Medulla oblongata (tissue), 1 donor: ENCODE results near the gene HBEGF.

Experiments
- DNase-seq: peaks from one replicate; pipeline ENCODE4 v3.0.0-alpha.2; 2015; ENCODE audit errors: extremely low spot score

Gene HBEGF

GRCh38 chr5:140302786-140303639 is 43.4 kb downstream of the HBEGF start, which contains the start of gene PFDN1:
Gene PFDN1, minus strand, starts transcription at chr5:140303101. Its CDS starts 28 bp downstream, at chr5:140303073.
- peak; percentile 98 for DNase-seq

GRCh38 chr5:140301136-140301535 is 45.3 kb downstream of the HBEGF start:
- no peak for DNase-seq

- DNase-seq = no peak
Observed at GRCh38 chr5:140299056-140299455, 47.3 kb downstream of the HBEGF start.

GRCh38 chr5:140298183-140298601 is 48.2 kb downstream of the HBEGF start:
- DNase-seq = no peak

- DNase-seq = no peak
Observed at GRCh38 chr5:140297283-140297682, 49.1 kb downstream of the HBEGF start.

- DNase-seq = no peak
Observed at GRCh38 chr5:140296289-140296688, 50.1 kb downstream of the HBEGF start.

GRCh38 chr5:140295414-140295813 is 51.0 kb downstream of the HBEGF start:
- peak; percentile 39 for DNase-seq

- no peak for DNase-seq
Observed at GRCh38 chr5:140294753-140295152, 51.6 kb downstream of the HBEGF start.

- DNase-seq = peak; percentile 27
Observed at GRCh38 chr5:140293849-140294100, 52.6 kb downstream of the HBEGF start.

- peak; percentile 45 for DNase-seq
Observed at GRCh38 chr5:140293091-140293848, 53.1 kb downstream of the HBEGF start.

- peak; percentile 10 for DNase-seq
Observed at GRCh38 chr5:140292212-140293036, 54.0 kb downstream of the HBEGF start.

- DNase-seq = no peak
Observed at GRCh38 chr5:140287801-140288521, 58.4 kb downstream of the HBEGF start.

GRCh38 chr5:140286424-140286823 is 60.0 kb downstream of the HBEGF start:
- DNase-seq = no peak

GRCh38 chr5:140284013-140284412 is 62.4 kb downstream of the HBEGF start:
- no peak for DNase-seq
